ENCODE measurements around the gene RXRA.

Gene RXRA

DNA sequence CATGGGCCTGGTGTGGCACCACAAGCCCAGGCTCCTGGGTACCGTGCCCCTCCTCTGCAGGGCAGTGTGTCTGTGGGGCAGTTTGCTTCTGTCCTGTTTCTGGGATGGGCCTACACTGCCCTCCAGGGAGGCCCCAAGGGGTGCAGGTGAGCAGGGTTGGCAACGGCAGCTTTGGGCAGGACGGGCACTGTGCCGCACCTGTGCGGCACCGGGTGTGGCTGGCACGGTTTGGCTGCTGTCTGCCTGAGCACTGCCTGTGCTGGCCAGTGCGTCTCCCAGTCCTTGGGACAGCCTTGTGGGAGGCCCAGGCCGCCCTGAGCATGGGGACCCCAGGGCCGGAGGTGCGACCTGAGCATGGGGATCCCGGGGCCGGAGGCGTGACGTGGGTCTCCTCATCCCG, 37.2 kb downstream of the RXRA start:
- TF ChIP-seq FOXP2 (optimal IDR thresholded peaks at IDR 0.05; ENCODE audit: borderline replicate concordance, extremely low read depth, extremely low read length, insufficient read depth), result no peak
- TF ChIP-seq, protein P1, sequence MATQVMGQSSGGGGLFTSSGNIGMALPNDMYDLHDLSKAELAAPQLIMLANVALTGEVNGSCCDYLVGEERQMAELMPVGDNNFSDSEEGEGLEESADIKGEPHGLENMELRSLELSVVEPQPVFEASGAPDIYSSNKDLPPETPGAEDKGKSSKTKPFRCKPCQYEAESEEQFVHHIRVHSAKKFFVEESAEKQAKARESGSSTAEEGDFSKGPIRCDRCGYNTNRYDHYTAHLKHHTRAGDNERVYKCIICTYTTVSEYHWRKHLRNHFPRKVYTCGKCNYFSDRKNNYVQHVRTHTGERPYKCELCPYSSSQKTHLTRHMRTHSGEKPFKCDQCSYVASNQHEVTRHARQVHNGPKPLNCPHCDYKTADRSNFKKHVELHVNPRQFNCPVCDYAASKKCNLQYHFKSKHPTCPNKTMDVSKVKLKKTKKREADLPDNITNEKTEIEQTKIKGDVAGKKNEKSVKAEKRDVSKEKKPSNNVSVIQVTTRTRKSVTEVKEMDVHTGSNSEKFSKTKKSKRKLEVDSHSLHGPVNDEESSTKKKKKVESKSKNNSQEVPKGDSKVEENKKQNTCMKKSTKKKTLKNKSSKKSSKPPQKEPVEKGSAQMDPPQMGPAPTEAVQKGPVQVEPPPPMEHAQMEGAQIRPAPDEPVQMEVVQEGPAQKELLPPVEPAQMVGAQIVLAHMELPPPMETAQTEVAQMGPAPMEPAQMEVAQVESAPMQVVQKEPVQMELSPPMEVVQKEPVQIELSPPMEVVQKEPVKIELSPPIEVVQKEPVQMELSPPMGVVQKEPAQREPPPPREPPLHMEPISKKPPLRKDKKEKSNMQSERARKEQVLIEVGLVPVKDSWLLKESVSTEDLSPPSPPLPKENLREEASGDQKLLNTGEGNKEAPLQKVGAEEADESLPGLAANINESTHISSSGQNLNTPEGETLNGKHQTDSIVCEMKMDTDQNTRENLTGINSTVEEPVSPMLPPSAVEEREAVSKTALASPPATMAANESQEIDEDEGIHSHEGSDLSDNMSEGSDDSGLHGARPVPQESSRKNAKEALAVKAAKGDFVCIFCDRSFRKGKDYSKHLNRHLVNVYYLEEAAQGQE (IDR thresholded peaks at IDR 0.05; ENCODE audit: insufficient read depth in 1 of 2, low read depth in 2 of 2, low read length in 2 of 2), result no peak
- no peak for TF ChIP-seq SIN3A (IDR thresholded peaks at IDR 0.05; ENCODE audit: borderline replicate concordance, insufficient read depth, low read length)
- no peak for TF ChIP-seq TAF1 (IDR thresholded peaks at IDR 0.05; ENCODE audit: borderline replicate concordance, insufficient read depth, low read length)
- no peak for TF ChIP-seq POLR2AphosphoS5 (IDR thresholded peaks at IDR 0.05; ENCODE audit: low read depth, low read length)

DNA sequence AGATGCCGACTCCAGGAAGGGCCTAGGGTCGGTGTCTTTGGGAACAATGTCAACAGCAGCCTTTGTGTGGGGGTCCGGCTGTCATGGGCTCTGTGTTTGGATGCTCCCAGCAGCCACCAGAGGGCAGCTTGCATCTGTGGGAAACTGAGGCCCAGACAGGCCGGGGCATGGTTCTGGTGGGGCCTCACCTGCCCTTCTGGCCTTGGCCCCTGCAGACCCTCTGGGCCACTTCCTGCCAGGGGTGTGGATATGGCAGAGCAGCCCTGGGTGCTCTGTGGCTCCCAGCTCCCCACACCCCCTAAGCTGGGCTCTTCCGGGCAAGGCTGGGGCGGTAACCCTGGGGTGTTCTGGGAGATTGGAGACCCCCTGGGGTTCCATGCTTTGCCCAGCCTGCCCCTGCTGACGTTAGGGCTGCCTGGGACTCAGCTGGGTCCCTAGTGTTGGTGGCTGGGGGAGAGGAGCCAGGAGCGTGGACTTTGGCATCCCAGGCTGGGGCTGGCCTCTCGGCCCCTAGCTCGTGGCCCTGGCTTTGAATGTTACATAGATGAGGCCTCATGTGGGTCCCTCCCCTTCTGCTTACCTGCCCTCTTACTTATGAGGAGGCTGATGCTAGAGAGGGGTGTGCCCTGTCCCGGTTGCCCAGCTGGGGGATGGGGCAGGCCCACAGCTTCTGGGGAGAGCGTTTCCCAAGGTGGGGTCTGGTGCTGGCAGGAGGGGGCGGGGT, 38.3 kb downstream of the RXRA start:
- TF ChIP-seq, protein P1 (IDR thresholded peaks at IDR 0.05; ENCODE audit: insufficient read depth in 1 of 2, low read depth in 2 of 2, low read length in 2 of 2), result no peak
- no peak for TF ChIP-seq POLR2AphosphoS5 (IDR thresholded peaks at IDR 0.05; ENCODE audit: low read depth, low read length)
- no peak for TF ChIP-seq FOXP2 (optimal IDR thresholded peaks at IDR 0.05; ENCODE audit: borderline replicate concordance, extremely low read depth, extremely low read length, insufficient read depth)
- TF ChIP-seq SIN3A (IDR thresholded peaks at IDR 0.05; ENCODE audit: borderline replicate concordance, insufficient read depth, low read length), result no peak
- TF ChIP-seq TAF1 (IDR thresholded peaks at IDR 0.05; ENCODE audit: borderline replicate concordance, insufficient read depth, low read length), result no peak

- no peak for TF ChIP-seq TAF1 (IDR thresholded peaks at IDR 0.05; ENCODE audit: borderline replicate concordance, insufficient read depth, low read length)
- TF ChIP-seq SIN3A (IDR thresholded peaks at IDR 0.05; ENCODE audit: borderline replicate concordance, insufficient read depth, low read length), result no peak
- TF ChIP-seq FOXP2 (optimal IDR thresholded peaks at IDR 0.05; ENCODE audit: borderline replicate concordance, extremely low read depth, extremely low read length, insufficient read depth), result no peak
- TF ChIP-seq POLR2AphosphoS5 (IDR thresholded peaks at IDR 0.05; ENCODE audit: low read depth, low read length), result no peak
- TF ChIP-seq, protein P1 (IDR thresholded peaks at IDR 0.05; ENCODE audit: insufficient read depth in 1 of 2, low read depth in 2 of 2, low read length in 2 of 2), result no peak
Observed at GRCh38 chr9:134365115-134365596, 38.9 kb downstream of the RXRA start.

DNA sequence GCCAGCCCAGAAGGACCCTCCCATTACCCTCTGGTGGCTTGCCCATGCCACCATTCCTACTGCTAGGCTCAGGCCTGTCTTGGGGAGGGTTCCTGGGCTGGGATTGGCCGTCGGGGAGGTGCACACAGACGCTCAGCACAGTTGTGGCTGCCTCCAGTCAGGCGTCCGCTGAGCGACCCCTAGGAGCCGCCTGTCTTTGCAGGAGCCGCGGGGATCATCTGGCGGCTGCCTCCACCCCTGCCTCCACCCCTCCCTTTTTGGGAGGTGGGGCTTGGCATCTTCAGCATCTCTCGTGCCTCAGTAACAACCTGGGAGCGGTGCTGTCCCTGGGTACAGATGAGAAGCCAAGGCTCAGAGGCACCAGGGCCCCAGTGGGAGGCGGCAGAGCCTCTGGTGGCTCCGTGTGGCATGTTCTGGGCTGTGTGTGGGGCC, 39.6 kb downstream of the RXRA start:
- TF ChIP-seq POLR2AphosphoS5 (IDR thresholded peaks at IDR 0.05; ENCODE audit: low read depth, low read length) (no peak), FOXP2 (optimal IDR thresholded peaks at IDR 0.05; ENCODE audit: borderline replicate concordance, extremely low read depth, extremely low read length, insufficient read depth) (no peak), SIN3A (IDR thresholded peaks at IDR 0.05; ENCODE audit: borderline replicate concordance, insufficient read depth, low read length) (no peak), TAF1 (IDR thresholded peaks at IDR 0.05; ENCODE audit: borderline replicate concordance, insufficient read depth, low read length) (no peak)
- TF ChIP-seq, protein P1 (IDR thresholded peaks at IDR 0.05; ENCODE audit: insufficient read depth in 1 of 2, low read depth in 2 of 2, low read length in 2 of 2), result no peak
